Keratinocyte (primary cell): ENCODE results near the gene MEIS2. TPM values are rescaled to one million over a fixed set of nuclear protein-coding genes. Genes with fewer than 3 reads are reported as not detected.

Source experiments
- DNase-seq: peaks from one replicate; pipeline ENCODE4 v3.0.0-alpha.2; 2011; ENCODE audit warnings: low read depth, missing footprints, low spot score
- FAIRE-seq: peaks from 2 replicates; lab custom pipeline; 2011; peaks lifted over from hg19 to GRCh38; lab: Jason Lieb, UNC
- H2AFZ ChIP-seq: 2 replicates; pipeline ENCODE4 v1.6.0; 2012; ENCODE audit warnings: low read length, control low read depth, inconsistent platforms; ENCODE audit not compliant: control insufficient read depth
- H3K27ac ChIP-seq: 2 replicates; pipeline ENCODE4 v1.5.1; 2011; ENCODE audit warnings: low read length; ENCODE audit not compliant: control insufficient read depth, insufficient read depth
- H3K27me3 ChIP-seq: 3 replicates; pipeline ENCODE4 v1.6.0; 2011; ENCODE audit warnings: low read length; ENCODE audit not compliant: control insufficient read depth, insufficient read depth; ENCODE audit errors: extremely low read depth
- H3K36me3 ChIP-seq, 2 experiments: 2 replicates in 1 of 2; 3 replicates in 1 of 2; pipeline ENCODE4 v1.5.1; 2011; ENCODE audit warnings: low read length in 2 of 2, mild to moderate bottlenecking in 1 of 2; ENCODE audit not compliant: control insufficient read depth in 2 of 2, insufficient read depth in 2 of 2; ENCODE audit errors: extremely low read depth in 1 of 2
- H3K4me1 ChIP-seq: 3 replicates; pipeline ENCODE4 v1.5.1; 2011; ENCODE audit warnings: low read length; ENCODE audit not compliant: control insufficient read depth, insufficient read depth; ENCODE audit errors: extremely low read depth
- H3K4me2 ChIP-seq: 3 replicates; pipeline ENCODE4 v1.6.0; 2011; ENCODE audit warnings: low read depth, low read length; ENCODE audit not compliant: control insufficient read depth, insufficient read depth; ENCODE audit errors: extremely low read depth
- H3K4me3 ChIP-seq, 3 experiments: fragments of 200-600 bp in 1 of 3; sonication (generic) in 1 of 3; 2 replicates in 2 of 3; 3 replicates in 1 of 3; pipeline ENCODE4 v1.5.1; 2011 to 2016; ENCODE audit warnings: low read length in 3 of 3, mild to moderate bottlenecking in 3 of 3, control low read depth in 2 of 3, inconsistent platforms in 1 of 3, low read depth in 1 of 3, mixed read lengths in 1 of 3, mixed run types in 1 of 3, moderate library complexity in 1 of 3; ENCODE audit not compliant: control insufficient read depth in 2 of 3, insufficient read depth in 2 of 3; ENCODE audit errors: extremely low read depth in 1 of 3
- H3K79me2 ChIP-seq: 2 replicates; pipeline ENCODE4 v1.6.0; 2012; ENCODE audit warnings: low read length; ENCODE audit not compliant: control insufficient read depth, insufficient read depth
- H3K9ac ChIP-seq: 3 replicates; pipeline ENCODE4 v1.6.0; 2011; ENCODE audit warnings: low read length; ENCODE audit not compliant: control insufficient read depth, insufficient read depth; ENCODE audit errors: extremely low read depth
- H3K9me1 ChIP-seq: 3 replicates; pipeline ENCODE4 v1.6.0; 2011; ENCODE audit warnings: low read length; ENCODE audit not compliant: control insufficient read depth, insufficient read depth; ENCODE audit errors: extremely low read depth
- H3K9me3 ChIP-seq: 2 replicates; pipeline ENCODE4 v1.5.1; 2012; ENCODE audit warnings: low read depth, low read length; ENCODE audit not compliant: control insufficient read depth
- H4K20me1 ChIP-seq: 3 replicates; pipeline ENCODE4 v1.6.0; 2011; ENCODE audit warnings: low read length; ENCODE audit not compliant: control insufficient read depth, insufficient read depth; ENCODE audit errors: extremely low read depth
- CTCF ChIP-seq, 3 experiments: IDR thresholded peaks in 1 of 3; conservative IDR thresholded peaks in 1 of 3; optimal IDR thresholded peaks in 1 of 3; 2 replicates in 2 of 3; 3 replicates in 1 of 3; pipeline versions ENCODE3 to v1.5.1; 2011; ENCODE audit warnings: low read length in 3 of 3, mild to moderate bottlenecking in 3 of 3, moderate library complexity in 2 of 3, control low read depth in 1 of 3, inconsistent platforms in 1 of 3; ENCODE audit not compliant: insufficient read depth in 2 of 3; ENCODE audit errors: extremely low read depth in 1 of 3
- EZH2 ChIP-seq: IDR thresholded peaks from one replicate; pipeline ENCODE4 v1.6.1; 2012; ENCODE audit warnings: inconsistent platforms, mild to moderate bottlenecking, low read length, moderate library complexity
- dilution Hi-C: fragments of 300-500 bp; cut with MboI; formaldehyde crosslinking; loops from one replicate; pipeline ENCODE4 v1.7.0; 2020; ENCODE audit warnings: low sequenced_read_pairs; ENCODE audit not compliant: extremely low pct_ligation_motif_present
- polyA plus RNA-seq, 5 experiments: library from polyadenylated mRNA; depleted of rRNA in 3 of 5; stranded (reverse) in 3 of 5; stranded (forward) in 1 of 5; unstranded in 1 of 5; fragments of >200 nt; gene quantifications; 1 replicate in 1 of 5; 2 replicates in 3 of 5; 3 replicates in 1 of 5; pipeline versions ENCODE4 v1.2.1 to v1.2.3, GENCODE V29; 2011 to 2012; ENCODE audit warnings: missing spikeins in 2 of 5, low read depth in 1 of 5, low replicate concordance in 1 of 5

Gene MEIS2
- polyA plus RNA-seq, 1 donor (not counting 4 experiments of a cell fraction or from before 2014, with no cell fraction given), result 11.4 TPM

- FAIRE-seq (no peak), DNase-seq (no peak)
- H3K79me2 ChIP-seq, result no peaks in the 10 kb centered on the region
- H3K36me3 ChIP-seq, result no peaks in the 10 kb centered on the region
- H3K27ac ChIP-seq, result no peak overlapping the region
- H3K27me3 ChIP-seq, result peaks cover 13% of the 10 kb centered on the region
- H3K9me1 ChIP-seq, result no peaks in the 10 kb centered on the region
- dilution Hi-C loops, result no loop called here
- H3K4me3 ChIP-seq, result no peak overlapping the region
- TF ChIP-seq CTCF (optimal IDR thresholded peaks at IDR 0.05 in 1 of 3, IDR thresholded peaks at IDR 0.05 in 1 of 3, conservative IDR thresholded peaks at IDR 0.05 in 1 of 3; ENCODE audit: extremely low read depth in 1 of 3, insufficient read depth in 2 of 3, low read length in 3 of 3) (no peak), EZH2 (no peak)
- H3K4me1 ChIP-seq, result peaks cover 9% of the 10 kb centered on the region
- no peaks in the 10 kb centered on the region for H3K9me3 ChIP-seq
- peak overlapping the region; percentile 98 for H3K4me2 ChIP-seq
- H4K20me1 ChIP-seq, result no peaks in the 10 kb centered on the region
- no peak overlapping the region for H2AFZ ChIP-seq
- H3K9ac ChIP-seq, result peak overlapping the region; percentile 64
These were observed 9.0 kb upstream of the MEIS2 start for GRCh38 chr15:37109168-37109871.

GRCh38 chr15:37108381-37109167, 8.2 kb upstream of the MEIS2 start:
- dilution Hi-C loops, result no loop called here
- DNase-seq (no peak), FAIRE-seq (no peak)
- no peak overlapping the region for H3K9ac ChIP-seq
- H3K79me2 ChIP-seq, result no peaks in the 10 kb centered on the region
- H3K36me3 ChIP-seq, result no peaks in the 10 kb centered on the region
- H4K20me1 ChIP-seq, result no peaks in the 10 kb centered on the region
- peaks cover 13% of the 10 kb centered on the region for H3K27me3 ChIP-seq
- TF ChIP-seq CTCF (optimal IDR thresholded peaks at IDR 0.05 in 1 of 3, IDR thresholded peaks at IDR 0.05 in 1 of 3, conservative IDR thresholded peaks at IDR 0.05 in 1 of 3; ENCODE audit: extremely low read depth in 1 of 3, insufficient read depth in 2 of 3, low read length in 3 of 3) (no peak), EZH2 (no peak)
- H3K9me1 ChIP-seq, result no peaks in the 10 kb centered on the region
- no peak overlapping the region for H3K4me2 ChIP-seq
- H3K4me3 ChIP-seq, result no peak overlapping the region
- H3K4me1 ChIP-seq, result peaks cover 9% of the 10 kb centered on the region
- no peaks in the 10 kb centered on the region for H3K9me3 ChIP-seq
- H3K27ac ChIP-seq, result no peak overlapping the region
- no peak overlapping the region for H2AFZ ChIP-seq
